IMR-90 (cell line): ENCODE results near the gene C1QTNF5. TPM values are rescaled to one million over a fixed set of nuclear protein-coding genes. Genes with fewer than 3 reads are reported as not detected.

Source experiments
- ATAC-seq: fragments of 200-7000 bp; cut with Tn5 transposase; 2 replicates; pipeline ENCODE4 v1.9.1; 2020; ENCODE audit warnings: low read depth, mild to moderate bottlenecking, moderate library complexity
- BruUV-seq: library from RNA; stranded (reverse); fragments of 400-500 nt; replicated peaks from 2 replicates; lab custom pipeline; 2021; lab: Mats Ljungman, UMichigan
- CTCF ChIA-PET: fragments of 300-600 bp; formaldehyde crosslinking; extraction: SDS; loops from one replicate; lab custom pipeline; 2021; ENCODE audit warnings: antibody characterized with exemption; lab: Yijun Ruan, JAX
- POLR2A ChIA-PET: fragments of 300-600 bp; sonication (Branson Sonifier 250); formaldehyde crosslinking; loops from one replicate; lab custom pipeline; 2022; ENCODE audit warnings: antibody characterized with exemption; ENCODE audit not compliant: unreplicated experiment; lab: Charles Lee
- DNase-seq: peaks from one replicate; pipeline ENCODE4 v3.0.0; 2013
- H2AFZ ChIP-seq: replicated peaks from 2 replicates; pipeline ENCODE3; 2013; ENCODE audit warnings: low read length, mild to moderate bottlenecking; ENCODE audit not compliant: poor library complexity
- H2AK5ac ChIP-seq: 2 replicates; pipeline ENCODE4 v1.6.1; 2013; ENCODE audit warnings: low read depth, low read length, inconsistent platforms
- H2AK9ac ChIP-seq: replicated peaks from 2 replicates; pipeline ENCODE3; 2013; ENCODE audit warnings: mild to moderate bottlenecking, low read depth, low read length, moderate library complexity; ENCODE audit not compliant: poor library complexity
- H2BK120ac ChIP-seq: 2 replicates; pipeline ENCODE4 v1.6.1; 2013; ENCODE audit warnings: low read depth, low read length, inconsistent platforms
- H2BK15ac ChIP-seq: 3 replicates; pipeline ENCODE4 v1.6.1; 2013; ENCODE audit warnings: low read depth, low read length, inconsistent platforms
- H2BK20ac ChIP-seq: 2 replicates; pipeline ENCODE4 v1.6.1; 2013; ENCODE audit warnings: low read depth, mild to moderate bottlenecking, inconsistent platforms, low read length, moderate library complexity
- H2BK5ac ChIP-seq: 2 replicates; pipeline ENCODE4 v1.6.1; 2013; ENCODE audit warnings: mild to moderate bottlenecking, low read depth, low read length, inconsistent platforms; ENCODE audit not compliant: poor library complexity, severe bottlenecking
- H3K14ac ChIP-seq: replicated peaks from 2 replicates; pipeline ENCODE4 v1.6.1; 2013; ENCODE audit warnings: low read depth, low read length, inconsistent platforms
- H3K18ac ChIP-seq: 2 replicates; pipeline ENCODE4 v1.6.1; 2013; ENCODE audit warnings: low read depth, low read length, control low read depth
- H3K23ac ChIP-seq: 2 replicates; pipeline ENCODE4 v1.6.1; 2013; ENCODE audit warnings: low read depth, low read length, inconsistent platforms
- H3K27ac ChIP-seq: 2 replicates; pipeline ENCODE4 v1.5.1; 2013; ENCODE audit warnings: mild to moderate bottlenecking, control low read depth, low read length; ENCODE audit not compliant: insufficient read depth
- H3K27me3 ChIP-seq: 2 replicates; pipeline ENCODE4 v1.6.1; 2013; ENCODE audit warnings: low read length; ENCODE audit not compliant: control insufficient read depth, insufficient read depth
- H3K36me3 ChIP-seq: 2 replicates; pipeline ENCODE4 v1.6.1; 2013; ENCODE audit warnings: low read length, mixed read lengths; ENCODE audit not compliant: control insufficient read depth, insufficient read depth
- H3K4ac ChIP-seq: 2 replicates; pipeline ENCODE4 v1.6.1; 2013; ENCODE audit warnings: low read depth, low read length, inconsistent platforms
- H3K4me1 ChIP-seq: 2 replicates; pipeline ENCODE4 v1.6.1; 2013; ENCODE audit warnings: low read length, mixed read lengths; ENCODE audit not compliant: control insufficient read depth, insufficient read depth
- H3K4me2 ChIP-seq: 2 replicates; pipeline ENCODE4 v1.6.1; 2013; ENCODE audit warnings: low read depth, mild to moderate bottlenecking, control low read depth, low read length, moderate library complexity
- H3K4me3 ChIP-seq: 2 replicates; pipeline ENCODE4 v1.5.1; 2013; ENCODE audit warnings: low read depth, mild to moderate bottlenecking, control low read depth, low read length, moderate library complexity; ENCODE audit not compliant: insufficient read depth
- H3K56ac ChIP-seq: 2 replicates; pipeline ENCODE4 v1.6.1; 2013; ENCODE audit warnings: low read length, inconsistent platforms; ENCODE audit not compliant: insufficient read depth; ENCODE audit errors: extremely low read depth
- H3K79me1 ChIP-seq, 2 experiments: 2 replicates each; pipeline ENCODE4 v1.6.1; 2013; ENCODE audit warnings: low read length in 2 of 2, inconsistent platforms in 1 of 2, low read depth in 1 of 2
- H3K9ac ChIP-seq: 2 replicates; pipeline ENCODE4 v1.6.1; 2013; ENCODE audit warnings: low read depth, low read length, control low read depth
- H3K9me1 ChIP-seq: 2 replicates; pipeline ENCODE4 v1.6.1; 2013; ENCODE audit warnings: low read length, inconsistent platforms; ENCODE audit not compliant: insufficient read depth
- H3K9me3 ChIP-seq: 2 replicates; pipeline ENCODE4 v1.6.1; 2013; ENCODE audit warnings: low read length; ENCODE audit not compliant: control insufficient read depth, insufficient read depth
- H4K20me1 ChIP-seq: 2 replicates; pipeline ENCODE4 v1.6.1; 2013; ENCODE audit warnings: low read length, inconsistent platforms; ENCODE audit not compliant: insufficient read depth
- H4K5ac ChIP-seq: 2 replicates; pipeline ENCODE4 v1.6.1; 2013; ENCODE audit warnings: mild to moderate bottlenecking, low read depth, low read length, control low read depth
- H4K8ac ChIP-seq, 2 experiments: 2 replicates each; pipeline ENCODE4 v1.6.1; 2013; ENCODE audit warnings: low read depth in 2 of 2, low read length in 2 of 2, control low read depth in 1 of 2, inconsistent platforms in 1 of 2
- H4K91ac ChIP-seq: 2 replicates; pipeline ENCODE4 v1.6.1; 2013; ENCODE audit warnings: low read depth, low read length, inconsistent platforms; ENCODE audit not compliant: insufficient read depth
- BHLHE40 ChIP-seq: fragments of 150-350 bp; IDR thresholded peaks from 2 replicates; pipeline ENCODE4 v1.6.1; 2016; ENCODE audit warnings: mild to moderate bottlenecking, low read depth, low read length
- CTCF ChIP-seq: conservative IDR thresholded peaks from 2 replicates; pipeline ENCODE4 v1.5.1; 2012; ENCODE audit warnings: mild to moderate bottlenecking, low read depth, low read length, improper control_type of control experiment
- ELK1 ChIP-seq: fragments of 150-350 bp; IDR thresholded peaks from 2 replicates; pipeline ENCODE4 v1.6.1; 2016; ENCODE audit warnings: low read depth, mild to moderate bottlenecking, low read length, moderate library complexity, borderline replicate concordance
- POLR2A ChIP-seq: IDR thresholded peaks from 2 replicates; pipeline ENCODE4 v1.6.1; 2012; ENCODE audit warnings: mild to moderate bottlenecking, low read depth, low read length
- RCOR1 ChIP-seq: IDR thresholded peaks from 2 replicates; pipeline ENCODE4 v1.6.1; 2012; ENCODE audit warnings: mild to moderate bottlenecking, low read length, improper control_type of control experiment; ENCODE audit not compliant: insufficient replicate concordance
- RFX5 ChIP-seq: IDR thresholded peaks from 2 replicates; pipeline ENCODE4 v1.8.0; 2012; ENCODE audit warnings: low read depth, mild to moderate bottlenecking, low read length, moderate library complexity
- SMC3 ChIP-seq: fragments of 150-350 bp; IDR thresholded peaks from 2 replicates; pipeline ENCODE4 v1.6.1; 2016; ENCODE audit warnings: low read depth, mild to moderate bottlenecking, antibody characterized with exemption, low read length, moderate library complexity
- WGBS, 2 experiments: methylation state at CpG; one replicate each; pipeline versions ENCODE4 v1.1.5 to v1.1.7; 2013; ENCODE audit warnings: missing lambda C conversion rate in 2 of 2; ENCODE audit not compliant: insufficient read length in 1 of 2; ENCODE audit errors: extremely low coverage in 2 of 2; 5-methylcytosine and 5-hydroxymethylcytosine counted together
- dilution Hi-C: fragments of 300-500 bp; cut with HindIII; formaldehyde crosslinking; loops from one replicate; pipeline ENCODE4 v1.14.3; 2018; ENCODE audit warnings: low sequenced_read_pairs; ENCODE audit not compliant: unreplicated experiment
- in situ Hi-C: fragments of 300-500 bp; cut with MboI; formaldehyde crosslinking; loops from 3 replicates; pipeline ENCODE4 v1.14.3; 2019; ENCODE audit warnings: low sequenced_read_pairs, inconsistent platforms, mixed read lengths
- intact Hi-C: fragments of 100-400 bp; cut with micrococcal nuclease; formaldehyde crosslinking; loops from 2 replicates; pipeline ENCODE4 v1.10.0; 2022
- polyA plus RNA-seq, 3 experiments: library from polyadenylated mRNA; depleted of rRNA; stranded (reverse); fragments of >200 nt; gene quantifications; 2 replicates each; pipeline ENCODE4 v1.2.3, GENCODE V29; 2012; ENCODE audit warnings: low replicate concordance in 1 of 3
- total RNA-seq: library from RNA; depleted of rRNA; stranded (reverse); fragments of >200 nt; gene quantifications from 2 replicates; pipeline ENCODE4 v1.2.3, GENCODE V29; 2012
- TF ChIP-seq, protein P1 (sequence below): fragments of 150-350 bp; IDR thresholded peaks from 2 replicates; pipeline ENCODE4 v1.6.1; 2017; ENCODE audit warnings: mild to moderate bottlenecking, antibody characterized with exemption, low read length, low read depth

Gene C1QTNF5
- total and polyA plus RNA-seq, 2 of the 4 experiments (the other 2 are of a cell fraction), result 2.0 to 5.4 TPM

DNA sequence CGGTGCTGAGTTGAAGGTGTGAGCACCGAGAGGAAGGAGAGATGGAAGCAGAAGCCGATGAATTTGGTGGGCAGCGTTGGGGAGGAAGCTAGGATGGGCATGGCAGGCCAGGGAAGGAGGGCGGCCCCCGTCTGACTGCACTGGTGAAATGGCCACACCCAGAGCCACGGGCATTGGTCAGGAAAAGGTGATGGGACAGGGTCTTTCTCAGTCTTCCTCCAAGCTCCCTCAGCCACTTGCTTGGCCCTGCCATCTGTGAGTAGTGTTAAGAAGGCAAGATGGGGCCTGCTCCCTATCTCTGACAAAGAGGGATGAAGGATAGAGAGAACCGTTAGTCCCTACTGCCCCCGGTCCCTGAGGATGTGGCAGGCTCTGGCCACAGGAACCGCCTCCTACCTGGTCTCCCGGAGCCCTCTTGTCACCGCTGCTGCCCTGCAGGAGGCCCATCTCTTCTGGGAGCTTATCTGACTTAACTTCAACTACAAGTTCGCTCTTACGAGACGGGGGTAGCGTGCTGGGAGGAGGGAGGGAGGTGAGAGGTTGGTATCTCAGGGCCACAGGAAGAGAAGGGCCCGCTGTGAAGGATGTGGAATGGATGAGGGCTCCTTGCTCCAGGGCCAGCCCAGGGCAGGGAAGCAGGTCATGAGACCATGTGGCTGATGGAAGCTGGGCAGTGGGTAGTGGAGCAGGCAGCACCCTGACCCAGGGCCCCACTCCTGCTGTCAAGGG, 30.6 kb downstream of the C1QTNF5 start:
- no peak overlapping the region; the same call in 1 of the 2 replicates for H3K23ac ChIP-seq
- no peak overlapping the region for H3K14ac ChIP-seq
- H3K56ac ChIP-seq, result no peak overlapping the region
- peaks cover 61% of the 10 kb centered on the region for H3K36me3 ChIP-seq
- no peak overlapping the region for H2BK5ac ChIP-seq
- no peak overlapping the region for H3K9ac ChIP-seq
- H3K18ac ChIP-seq, result no peak overlapping the region
- DNase-seq, result no peak
- no peak overlapping the region for H3K4ac ChIP-seq
- H2BK20ac ChIP-seq, result no peak overlapping the region
- no peaks in the 10 kb centered on the region for H3K27me3 ChIP-seq
- H4K5ac ChIP-seq, result no peak overlapping the region
- no peak for TF ChIP-seq ELK1
- TF ChIP-seq CTCF, result no peak
- no peak for TF ChIP-seq SMC3
- no peak for TF ChIP-seq POLR2A
- no peak for TF ChIP-seq RCOR1
- no peak for TF ChIP-seq RFX5
- TF ChIP-seq BHLHE40, result no peak
- TF ChIP-seq, protein P1, sequence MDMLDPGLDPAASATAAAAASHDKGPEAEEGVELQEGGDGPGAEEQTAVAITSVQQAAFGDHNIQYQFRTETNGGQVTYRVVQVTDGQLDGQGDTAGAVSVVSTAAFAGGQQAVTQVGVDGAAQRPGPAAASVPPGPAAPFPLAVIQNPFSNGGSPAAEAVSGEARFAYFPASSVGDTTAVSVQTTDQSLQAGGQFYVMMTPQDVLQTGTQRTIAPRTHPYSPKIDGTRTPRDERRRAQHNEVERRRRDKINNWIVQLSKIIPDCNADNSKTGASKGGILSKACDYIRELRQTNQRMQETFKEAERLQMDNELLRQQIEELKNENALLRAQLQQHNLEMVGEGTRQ, result no peak
- H4K8ac ChIP-seq, result no peak overlapping the region
- ChIA-PET POLR2A (no interaction called here), CTCF (interaction anchor here (0.6 kb wide), 1 partner anchor 27 kb away, joined by 3 read pairs; no protein-coding TSS in a partner anchor)
- peaks cover 11% of the 10 kb centered on the region for H3K4me1 ChIP-seq
- ATAC-seq, result no peak
- 100% methylated on average over 3 of the region's 17 CpGs; no CpG with 5 or more reads in 1 of the 2 experiments for WGBS, 2 experiments
- no peak overlapping the region for H2BK120ac ChIP-seq
- no peak overlapping the region for H3K4me3 ChIP-seq
- dilution Hi-C loops (no loop called here), intact Hi-C loops (no loop called here), in situ Hi-C loops (no loop called here)
- no peak overlapping the region for H2AK5ac ChIP-seq
- peaks cover 9 to 38% of the 10 kb centered on the region in 2 experiments; a peak in 3 of 4 replicates for H3K79me1 ChIP-seq
- peaks cover 17% of the 10 kb centered on the region; the same call in 1 of the 2 replicates for H3K9me1 ChIP-seq
- peaks cover 16% of the 10 kb centered on the region for H4K20me1 ChIP-seq
- no peak overlapping the region for H3K4me2 ChIP-seq
- H3K9me3 ChIP-seq, result no peaks in the 10 kb centered on the region
- no TSS peak for BruUV-seq
- H2BK15ac ChIP-seq, result no peak overlapping the region
- H2AFZ ChIP-seq, result peak overlapping the region; percentile 42
- H3K27ac ChIP-seq, result no peak overlapping the region
- no peak overlapping the region for H4K91ac ChIP-seq
- H2AK9ac ChIP-seq, result no peak overlapping the region
